Measurements from ENCODE around the gene DTHD1. TPM values are rescaled to one million over a fixed set of nuclear protein-coding genes. Genes with fewer than 3 reads are reported as not detected.

The DTHD1 gene
- polyA plus RNA-seq, 3 donors = not detected

DNA sequence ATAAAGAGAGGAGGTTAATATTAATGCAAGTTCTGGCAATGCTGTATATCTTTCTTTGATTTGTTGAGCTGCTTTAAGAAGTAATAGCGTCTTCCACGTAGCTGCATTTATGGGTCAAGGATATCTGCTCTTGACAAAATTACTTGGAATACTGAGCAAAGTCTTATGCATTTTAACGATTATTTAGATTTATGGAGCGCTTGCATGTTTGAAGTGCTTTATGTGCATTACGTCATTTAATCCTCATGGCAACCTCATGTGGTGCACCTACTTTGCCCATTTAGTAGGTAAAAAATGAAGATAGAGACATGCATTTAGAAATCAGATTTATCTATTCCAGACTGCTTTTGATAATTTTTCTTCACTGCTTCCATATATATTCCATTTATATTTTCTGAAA lies 46.0 kb downstream of the DTHD1 start:
- Histone ChIP-seq H2AFZ (ENCODE audit: insufficient read depth, low read depth, low read length, poor library complexity, severe bottlenecking) (no peak overlapping the region), H3K79me2 (ENCODE audit: insufficient read depth, low read length) (no peaks in the 10 kb centered on the region), H3K4me1 (ENCODE audit: control insufficient read depth in 1 of 2, insufficient read depth in 2 of 2, low read length in 2 of 2) (peaks cover 61 to 66% of the 10 kb centered on the region in 2 donors), H3K9ac (ENCODE audit: insufficient read depth, low read length, poor library complexity, severe bottlenecking) (no peak overlapping the region), H3K27ac (ENCODE audit: low read depth in 1 of 2, low read length in 2 of 2) (peak overlapping the region in 1 of 2 donors; percentile 35), H3K9me3 (replicated peaks in 1 of 2; ENCODE audit: control insufficient read depth in 1 of 2, insufficient read depth in 1 of 2, low read length in 2 of 2) (no peaks in the 10 kb centered on the region), H4K20me1 (ENCODE audit: insufficient read depth, low read length) (no peaks in the 10 kb centered on the region), H3K27me3 (ENCODE audit: control insufficient read depth in 2 of 2, insufficient read depth in 2 of 2, low read length in 2 of 2) (no peaks in the 10 kb centered on the region), H3K36me3 (replicated peaks in 1 of 2; ENCODE audit: control insufficient read depth in 1 of 2, insufficient read depth in 2 of 2, low read length in 2 of 2) (no peaks in the 10 kb centered on the region), H3K4me3 (replicated peaks in 1 of 3; ENCODE audit: low read depth in 2 of 3, low read length in 3 of 3) (no peak overlapping the region), H3K4me2 (replicated peaks; ENCODE audit: extremely low read depth, low read length, poor library complexity, severe bottlenecking) (no peak overlapping the region)
- H3K27ac Mint-ChIP-seq = peak overlapping the region in 3 of 7 donors; percentile 74 to 87 (median 78)
- no peak for DNase-seq
- H3K4me3 Mint-ChIP-seq = no peak overlapping the region
- intact Hi-C loops (cut with micrococcal nuclease) = loop anchor here in 1 of 2 donors (10.0 kb wide), 1 partner anchor 83 kb away; the partner anchor contains the start of gene ARAP2
- no peak for TF ChIP-seq CTCF (IDR thresholded peaks at IDR 0.05)
- peaks cover 62% of the 10 kb centered on the region for H3K4me1 Mint-ChIP-seq
- H3K36me3 Mint-ChIP-seq = no peaks in the 10 kb centered on the region
- WGBS (ENCODE audit: insufficient coverage) = 100% methylated on average over 2 of the region's 5 CpGs
- no peaks in the 10 kb centered on the region for H3K9me3 Mint-ChIP-seq
- peaks cover 0 to 2% (median 1%) of the 10 kb centered on the region in 3 donors for H3K27me3 Mint-ChIP-seq (ENCODE audit: low read depth in 3 of 3)

- no peak for TF ChIP-seq CTCF (IDR thresholded peaks at IDR 0.05)
- no peak overlapping the region for H3K4me3 Mint-ChIP-seq
- H3K27ac Mint-ChIP-seq = peak overlapping the region; percentile 45 to 87 (median 80)
- H3K27me3 Mint-ChIP-seq (ENCODE audit: low read depth in 3 of 3) = peaks cover 0 to 2% (median 1%) of the 10 kb centered on the region in 3 donors
- H3K36me3 Mint-ChIP-seq = no peaks in the 10 kb centered on the region
- DNase-seq = peak; percentile 40 to 66 (median 63)
- H3K9me3 ChIP-seq (replicated peaks in 1 of 2; ENCODE audit: control insufficient read depth in 1 of 2, insufficient read depth in 1 of 2, low read length in 2 of 2) = no peaks in the 10 kb centered on the region
- peaks cover 54 to 63% of the 10 kb centered on the region in 2 donors for H3K4me1 ChIP-seq (ENCODE audit: control insufficient read depth in 1 of 2, insufficient read depth in 2 of 2, low read length in 2 of 2)
- H3K79me2 ChIP-seq (ENCODE audit: insufficient read depth, low read length) = no peaks in the 10 kb centered on the region
- intact Hi-C loops (cut with micrococcal nuclease) = loop anchor here in 1 of 2 donors (10.0 kb wide), 1 partner anchor 83 kb away; the partner anchor contains the start of gene ARAP2
- no peak overlapping the region for H2AFZ ChIP-seq (ENCODE audit: insufficient read depth, low read depth, low read length, poor library complexity, severe bottlenecking)
- H3K9me3 Mint-ChIP-seq = no peaks in the 10 kb centered on the region
- peaks cover 59% of the 10 kb centered on the region for H3K4me1 Mint-ChIP-seq
- peak overlapping the region; percentile 17 to 35 for H3K27ac ChIP-seq (ENCODE audit: low read depth in 1 of 2, low read length in 2 of 2)
- no peak overlapping the region for H3K4me3 ChIP-seq (replicated peaks in 1 of 3; ENCODE audit: low read depth in 2 of 3, low read length in 3 of 3)
- WGBS (ENCODE audit: insufficient coverage) = 0% methylated on average over 1 of the region's 9 CpGs
- no peaks in the 10 kb centered on the region for H4K20me1 ChIP-seq (ENCODE audit: insufficient read depth, low read length)
- no peaks in the 10 kb centered on the region for H3K36me3 ChIP-seq (replicated peaks in 1 of 2; ENCODE audit: control insufficient read depth in 1 of 2, insufficient read depth in 2 of 2, low read length in 2 of 2)
- no peaks in the 10 kb centered on the region for H3K27me3 ChIP-seq (ENCODE audit: control insufficient read depth in 2 of 2, insufficient read depth in 2 of 2, low read length in 2 of 2)
- peak overlapping the region; percentile 6 for H3K4me2 ChIP-seq (replicated peaks; ENCODE audit: extremely low read depth, low read length, poor library complexity, severe bottlenecking)
- no peak overlapping the region for H3K9ac ChIP-seq (ENCODE audit: insufficient read depth, low read length, poor library complexity, severe bottlenecking)
Observed at GRCh38 chr4:36328130-36328529, 46.7 kb downstream of the DTHD1 start.
